ENCODE data around the gene HNRNPK. TPM values are rescaled to one million over a fixed set of nuclear protein-coding genes. Genes with fewer than 3 reads are reported as not detected.

Gene HNRNPK
- polyA plus RNA-seq, 3 donors, result 307 to 743 (median 645) TPM

- intact Hi-C loops (cut with micrococcal nuclease), result loop anchor here (5.0 kb wide), 3 partner anchors 236 to 376 kb away; no protein-coding TSS in a partner anchor
Measured at GRCh38 chr9:83936523-83936922, 43.5 kb downstream of the HNRNPK start.

GRCh38 chr9:83935276-83935935 lies 44.6 kb downstream of the HNRNPK start:
- Mint-ChIP-seq H3K4me1 (peaks cover 54% of the 10 kb centered on the region), H3K27ac (peak overlapping the region in 2 of 7 donors; percentile 74 to 76), H3K9me3 (no peaks in the 10 kb centered on the region), H3K4me3 (no peak overlapping the region), H3K27me3 (ENCODE audit: low read depth in 3 of 3) (peaks cover 0 to 1% (median 0%) of the 10 kb centered on the region in 3 donors), H3K36me3 (peaks cover 18 to 22% of the 10 kb centered on the region in 2 donors)
- no peak for DNase-seq
- intact Hi-C loops (cut with micrococcal nuclease), result loop anchor here (5.0 kb wide), 3 partner anchors 237 to 377 kb away; no protein-coding TSS in a partner anchor
- peaks cover 10 to 21% of the 10 kb centered on the region in 2 donors for H3K36me3 ChIP-seq (replicated peaks in 1 of 2; ENCODE audit: control insufficient read depth in 1 of 2, insufficient read depth in 2 of 2, low read length in 2 of 2)
- WGBS (ENCODE audit: insufficient coverage), result no CpG with 5 or more reads among the region's 3 CpGs
- H3K4me1 ChIP-seq (ENCODE audit: control insufficient read depth in 1 of 2, insufficient read depth in 2 of 2, low read length in 2 of 2), result peaks cover 52 to 59% of the 10 kb centered on the region in 2 donors
- no peaks in the 10 kb centered on the region for H3K9me3 ChIP-seq (replicated peaks in 1 of 2; ENCODE audit: control insufficient read depth in 1 of 2, insufficient read depth in 1 of 2, low read length in 2 of 2)
- H4K20me1 ChIP-seq (ENCODE audit: insufficient read depth, low read length), result no peaks in the 10 kb centered on the region
- H2AFZ ChIP-seq (ENCODE audit: insufficient read depth, low read depth, low read length, poor library complexity, severe bottlenecking), result no peak overlapping the region
- no peak overlapping the region for H3K27ac ChIP-seq (ENCODE audit: low read depth in 1 of 2, low read length in 2 of 2)
- no peak overlapping the region for H3K4me3 ChIP-seq (replicated peaks in 1 of 3; ENCODE audit: low read depth in 2 of 3, low read length in 3 of 3)
- no peak for TF ChIP-seq CTCF (IDR thresholded peaks at IDR 0.05)
- H3K79me2 ChIP-seq (ENCODE audit: insufficient read depth, low read length), result no peaks in the 10 kb centered on the region
- H3K27me3 ChIP-seq (ENCODE audit: control insufficient read depth in 2 of 2, insufficient read depth in 2 of 2, low read length in 2 of 2), result no peaks in the 10 kb centered on the region
- H3K4me2 ChIP-seq (replicated peaks; ENCODE audit: extremely low read depth, low read length, poor library complexity, severe bottlenecking), result no peak overlapping the region
- no peak overlapping the region for H3K9ac ChIP-seq (ENCODE audit: insufficient read depth, low read length, poor library complexity, severe bottlenecking)

More at GRCh38 chr9:83936523-83936922, 43.5 kb downstream of the HNRNPK start:
- no peak overlapping the region for H3K9ac ChIP-seq (ENCODE audit: insufficient read depth, low read length, poor library complexity, severe bottlenecking)
- no peaks in the 10 kb centered on the region for H4K20me1 ChIP-seq (ENCODE audit: insufficient read depth, low read length)
- H3K4me1 Mint-ChIP-seq, result peaks cover 43% of the 10 kb centered on the region
- no peaks in the 10 kb centered on the region for H3K9me3 ChIP-seq (replicated peaks in 1 of 2; ENCODE audit: control insufficient read depth in 1 of 2, insufficient read depth in 1 of 2, low read length in 2 of 2)
- WGBS (ENCODE audit: insufficient coverage), result 79% methylated on average over 2 of the region's 6 CpGs
- H3K27me3 ChIP-seq (ENCODE audit: control insufficient read depth in 2 of 2, insufficient read depth in 2 of 2, low read length in 2 of 2), result no peaks in the 10 kb centered on the region
- no peak overlapping the region for H3K4me3 ChIP-seq (replicated peaks in 1 of 3; ENCODE audit: low read depth in 2 of 3, low read length in 3 of 3)
- H2AFZ ChIP-seq (ENCODE audit: insufficient read depth, low read depth, low read length, poor library complexity, severe bottlenecking), result no peak overlapping the region
- H3K36me3 ChIP-seq (replicated peaks in 1 of 2; ENCODE audit: control insufficient read depth in 1 of 2, insufficient read depth in 2 of 2, low read length in 2 of 2), result peaks cover 20 to 32% of the 10 kb centered on the region in 2 donors
- peaks cover 0 to 1% (median 0%) of the 10 kb centered on the region in 3 donors for H3K27me3 Mint-ChIP-seq (ENCODE audit: low read depth in 3 of 3)
- H3K4me2 ChIP-seq (replicated peaks; ENCODE audit: extremely low read depth, low read length, poor library complexity, severe bottlenecking), result no peak overlapping the region
- peaks cover 0 to 1% (median 0%) of the 10 kb centered on the region in 7 donors for H3K9me3 Mint-ChIP-seq
- H3K36me3 Mint-ChIP-seq, result peaks cover 28 to 34% of the 10 kb centered on the region in 2 donors
- no peaks in the 10 kb centered on the region for H3K79me2 ChIP-seq (ENCODE audit: insufficient read depth, low read length)
- DNase-seq, result no peak
- no peak overlapping the region for H3K4me3 Mint-ChIP-seq
- peaks cover 41 to 48% of the 10 kb centered on the region in 2 donors for H3K4me1 ChIP-seq (ENCODE audit: control insufficient read depth in 1 of 2, insufficient read depth in 2 of 2, low read length in 2 of 2)
- H3K27ac ChIP-seq (ENCODE audit: low read depth in 1 of 2, low read length in 2 of 2), result no peak overlapping the region
- no peak for TF ChIP-seq CTCF (IDR thresholded peaks at IDR 0.05)
- peak overlapping the region in 1 of 7 donors; percentile 78 for H3K27ac Mint-ChIP-seq

Data from CD14-positive monocyte (primary cell).